Ascending aorta (tissue), 2 donors: Measurements from ENCODE around the gene HIVEP2. TPM values are rescaled to one million over a fixed set of nuclear protein-coding genes. Genes with fewer than 3 reads are reported as not detected.

Experiments used
- DNase-seq, 2 donors: peaks; one replicate each; pipeline ENCODE4 v3.0.0-alpha.2; 2019; ENCODE audit warnings: low spot score in 2 of 2
- H3K27ac ChIP-seq, 2 donors: fragments of 200-600 bp; sonication (generic); one replicate each; pipeline ENCODE4 v1.5.1; 2016 to 2017; ENCODE audit warnings: mild to moderate bottlenecking in 1 of 2
- H3K27me3 ChIP-seq: fragments of 200-600 bp; sonication (generic); one replicate; pipeline ENCODE4 v1.5.1; 2017
- H3K36me3 ChIP-seq, 2 donors: fragments of 200-600 bp; sonication (generic); one replicate each; pipeline ENCODE4 v1.5.1; 2016
- H3K4me1 ChIP-seq, 2 donors: fragments of 200-600 bp; sonication (generic); one replicate each; pipeline ENCODE4 v1.5.1; 2016 to 2017; ENCODE audit warnings: mild to moderate bottlenecking in 1 of 2
- H3K4me3 ChIP-seq, 2 donors: fragments of 200-600 bp; sonication (generic); one replicate each; pipeline ENCODE4 v1.5.1; 2016 to 2017; ENCODE audit warnings: mild to moderate bottlenecking in 1 of 2
- H3K9me3 ChIP-seq, 2 donors: fragments of 200-600 bp; sonication (generic); one replicate each; pipeline ENCODE4 v1.5.1; 2016
- intact Hi-C: fragments of 100-400 bp; cut with DNase I; formaldehyde crosslinking; loops from one replicate; pipeline ENCODE4 v1.15.1; 2023
- total RNA-seq: library from RNA; depleted of rRNA; stranded (reverse); fragments of >200 nt; gene quantifications from one replicate; pipeline ENCODE4 v1.1.0, GENCODE V29; 2016
- TF ChIP-seq, protein P1 (sequence below), 3 experiments: fragments of 200-600 bp in 2 of 3; fragments of 450-650 bp in 1 of 3; sonication (generic) in 2 of 3; IDR thresholded peaks; one replicate each; pipeline ENCODE4 v1.5.1; 2016 to 2019; ENCODE audit warnings: antibody characterized with exemption in 3 of 3, mild to moderate bottlenecking in 1 of 3, moderate library complexity in 1 of 3

The HIVEP2 gene
- total RNA-seq, 1 donor from 2014 or later: 14.5 TPM

DNA sequence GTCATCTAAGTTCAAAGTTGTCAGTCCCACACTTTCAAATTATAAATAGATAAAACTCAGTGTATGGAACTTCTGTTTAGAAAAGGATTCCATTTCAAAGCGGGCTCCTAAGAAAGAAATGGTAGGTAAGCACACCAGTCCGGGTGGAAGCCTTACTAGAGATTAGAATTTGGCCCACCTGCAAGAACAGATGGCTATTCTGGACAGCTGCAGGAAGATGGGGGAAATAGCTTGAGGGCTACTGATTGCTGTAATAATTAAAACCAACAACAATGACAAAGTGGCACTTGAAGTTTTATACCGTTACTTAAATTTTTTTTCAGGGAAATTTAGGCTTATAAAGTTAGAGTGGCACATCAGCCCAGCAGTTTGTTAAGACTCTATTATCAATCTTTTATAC is 83.3 kb downstream of the HIVEP2 start:
- Histone ChIP-seq H3K9me3 (no peaks in the 10 kb centered on the region), H3K27ac (no peak overlapping the region), H3K36me3 (no peaks in the 10 kb centered on the region), H3K27me3 (no peaks in the 10 kb centered on the region), H3K4me1 (no peaks in the 10 kb centered on the region), H3K4me3 (no peak overlapping the region)
- intact Hi-C loops: no loop called here
- TF ChIP-seq, protein P1, sequence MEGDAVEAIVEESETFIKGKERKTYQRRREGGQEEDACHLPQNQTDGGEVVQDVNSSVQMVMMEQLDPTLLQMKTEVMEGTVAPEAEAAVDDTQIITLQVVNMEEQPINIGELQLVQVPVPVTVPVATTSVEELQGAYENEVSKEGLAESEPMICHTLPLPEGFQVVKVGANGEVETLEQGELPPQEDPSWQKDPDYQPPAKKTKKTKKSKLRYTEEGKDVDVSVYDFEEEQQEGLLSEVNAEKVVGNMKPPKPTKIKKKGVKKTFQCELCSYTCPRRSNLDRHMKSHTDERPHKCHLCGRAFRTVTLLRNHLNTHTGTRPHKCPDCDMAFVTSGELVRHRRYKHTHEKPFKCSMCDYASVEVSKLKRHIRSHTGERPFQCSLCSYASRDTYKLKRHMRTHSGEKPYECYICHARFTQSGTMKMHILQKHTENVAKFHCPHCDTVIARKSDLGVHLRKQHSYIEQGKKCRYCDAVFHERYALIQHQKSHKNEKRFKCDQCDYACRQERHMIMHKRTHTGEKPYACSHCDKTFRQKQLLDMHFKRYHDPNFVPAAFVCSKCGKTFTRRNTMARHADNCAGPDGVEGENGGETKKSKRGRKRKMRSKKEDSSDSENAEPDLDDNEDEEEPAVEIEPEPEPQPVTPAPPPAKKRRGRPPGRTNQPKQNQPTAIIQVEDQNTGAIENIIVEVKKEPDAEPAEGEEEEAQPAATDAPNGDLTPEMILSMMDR (IDR thresholded peaks at IDR 0.05): no peak
- DNase-seq: no peak

DNA sequence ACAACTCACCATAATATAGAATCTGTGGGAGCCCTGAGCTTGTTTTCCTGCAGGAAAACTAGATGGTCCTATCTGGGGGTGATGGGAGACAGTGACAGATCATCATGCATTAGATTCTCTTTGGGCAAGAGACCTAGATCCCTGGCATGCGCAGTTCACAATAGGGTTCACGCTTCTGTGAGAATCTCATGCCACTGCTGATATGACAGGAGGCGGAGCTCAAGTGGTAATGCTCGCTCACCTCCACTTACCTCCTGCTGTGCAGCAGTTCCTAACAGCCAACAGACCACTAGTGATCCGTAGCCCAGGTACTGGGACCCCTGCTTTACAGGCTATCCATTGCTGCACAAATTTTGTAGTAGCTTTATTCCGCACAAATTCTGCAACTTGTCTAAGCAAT is 84.5 kb downstream of the HIVEP2 start:
- H3K27ac ChIP-seq: no peak overlapping the region
- intact Hi-C loops: no loop called here
- no peaks in the 10 kb centered on the region for H3K36me3 ChIP-seq
- no peaks in the 10 kb centered on the region for H3K27me3 ChIP-seq
- H3K4me1 ChIP-seq: no peaks in the 10 kb centered on the region
- no peak overlapping the region for H3K4me3 ChIP-seq
- TF ChIP-seq, protein P1 (IDR thresholded peaks at IDR 0.05): no peak
- DNase-seq: no peak
- no peaks in the 10 kb centered on the region for H3K9me3 ChIP-seq

DNA sequence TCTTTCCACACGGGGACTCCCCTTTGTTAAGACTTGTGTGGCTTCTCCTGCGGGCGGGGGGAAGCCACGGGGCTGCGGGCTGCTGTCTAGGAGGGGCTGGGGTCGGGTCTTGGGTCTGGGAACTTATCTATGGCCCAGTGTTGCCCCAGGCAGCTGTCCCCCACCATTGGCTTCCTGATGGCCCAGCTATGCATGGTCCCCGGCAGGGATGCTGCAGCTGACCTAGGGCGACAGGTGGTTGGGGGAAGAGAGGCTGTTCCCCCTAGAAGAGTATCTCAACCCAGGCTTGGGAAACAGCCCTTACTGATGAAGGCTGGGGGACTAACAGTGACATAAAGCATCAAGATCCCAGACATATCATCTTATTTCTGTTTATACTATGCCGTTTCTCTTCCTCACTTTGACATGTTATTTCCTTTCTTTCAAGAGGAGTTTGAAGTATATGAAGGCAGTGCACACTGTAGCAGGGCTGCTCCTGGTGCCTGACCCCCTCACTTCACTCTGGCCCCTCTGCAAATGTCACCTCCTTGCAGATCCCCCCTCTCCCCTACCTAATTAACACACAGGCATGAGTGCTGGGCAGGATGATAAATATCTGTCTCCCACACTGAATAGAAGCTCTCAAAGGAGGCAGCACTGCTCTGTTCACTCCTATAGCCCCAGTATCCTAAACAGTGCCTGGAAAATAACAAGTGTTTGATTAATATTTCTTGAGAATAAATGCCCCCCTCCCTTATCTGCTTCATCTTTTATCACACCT is 87.0 kb downstream of the HIVEP2 start:
- no peak overlapping the region for H3K27ac ChIP-seq
- no peak for DNase-seq
- no peaks in the 10 kb centered on the region for H3K36me3 ChIP-seq
- H3K4me1 ChIP-seq: no peaks in the 10 kb centered on the region
- no peaks in the 10 kb centered on the region for H3K9me3 ChIP-seq
- intact Hi-C loops: no loop called here
- TF ChIP-seq, protein P1 (IDR thresholded peaks at IDR 0.05): no peak
- H3K27me3 ChIP-seq: no peaks in the 10 kb centered on the region
- no peak overlapping the region for H3K4me3 ChIP-seq

DNA sequence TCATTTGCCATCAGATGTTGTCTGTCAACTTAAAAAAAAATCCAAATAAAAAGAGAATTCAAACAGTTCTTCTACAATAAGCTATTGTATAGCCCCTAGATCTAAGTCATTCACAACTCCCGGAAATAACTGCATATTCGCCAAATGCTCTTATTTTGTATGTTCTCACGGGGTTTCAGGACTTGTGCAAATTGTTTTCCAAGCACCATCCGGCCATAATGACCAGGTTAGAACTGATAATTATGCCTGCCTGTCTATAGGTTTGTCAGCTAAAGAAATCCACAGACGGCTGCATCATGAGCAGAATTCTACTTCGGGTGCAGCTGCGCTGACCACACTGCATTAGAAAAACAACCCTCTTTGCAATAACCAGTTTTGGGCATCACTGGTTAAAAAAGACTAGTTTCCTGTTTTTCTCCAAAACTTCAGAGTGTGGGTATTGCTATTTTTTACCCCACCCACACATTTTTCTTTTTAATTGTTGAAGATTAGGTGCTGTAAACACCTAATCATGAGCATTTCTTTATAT is 87.7 kb downstream of the HIVEP2 start:
- no peak for DNase-seq
- no peaks in the 10 kb centered on the region for H3K9me3 ChIP-seq
- no peaks in the 10 kb centered on the region for H3K4me1 ChIP-seq
- intact Hi-C loops: no loop called here
- no peaks in the 10 kb centered on the region for H3K27me3 ChIP-seq
- H3K36me3 ChIP-seq: no peaks in the 10 kb centered on the region
- no peak overlapping the region for H3K4me3 ChIP-seq
- TF ChIP-seq, protein P1 (IDR thresholded peaks at IDR 0.05): no peak
- no peak overlapping the region for H3K27ac ChIP-seq

DNA sequence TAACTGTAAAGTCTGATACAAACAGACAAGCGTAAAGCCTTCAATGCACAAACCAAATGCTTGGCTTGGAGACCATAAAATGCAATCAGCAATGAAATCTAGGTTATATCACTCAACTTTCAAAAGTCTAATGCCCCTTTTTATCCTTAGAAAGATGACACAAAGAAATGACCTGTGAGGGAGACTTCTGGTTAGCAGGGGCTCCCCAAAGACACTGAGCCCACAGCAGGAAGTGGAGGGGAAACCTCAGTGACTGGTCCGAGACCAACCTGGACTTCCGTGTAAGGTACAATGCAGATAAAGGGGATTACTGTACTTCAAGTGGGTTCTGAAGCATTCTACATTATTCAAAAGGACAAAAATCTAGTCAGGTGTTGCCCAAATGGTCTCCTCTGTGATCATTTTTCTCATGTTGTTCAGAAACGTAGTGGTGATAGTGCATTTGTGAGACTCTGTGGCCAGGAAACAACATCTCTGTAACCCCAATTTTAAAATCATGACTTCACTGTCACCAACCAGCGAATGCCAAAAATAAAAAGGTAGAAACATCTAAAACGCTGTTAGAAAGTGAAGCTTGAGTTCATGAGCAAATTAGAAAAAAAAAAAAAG is 88.2 kb downstream of the HIVEP2 start:
- Histone ChIP-seq H3K9me3 (no peaks in the 10 kb centered on the region), H3K4me3 (no peak overlapping the region), H3K27me3 (no peaks in the 10 kb centered on the region), H3K36me3 (no peaks in the 10 kb centered on the region), H3K4me1 (no peaks in the 10 kb centered on the region), H3K27ac (no peak overlapping the region)
- TF ChIP-seq, protein P1 (IDR thresholded peaks at IDR 0.05): no peak
- intact Hi-C loops: no loop called here
- DNase-seq: no peak
